ENCODE data around the gene IGSF8. TPM values are rescaled to one million over a fixed set of nuclear protein-coding genes. Genes with fewer than 3 reads are reported as not detected.

The IGSF8 gene
- total RNA-seq, 2 donors from 2014 or later: 53.6 to 60.2 TPM

DNA sequence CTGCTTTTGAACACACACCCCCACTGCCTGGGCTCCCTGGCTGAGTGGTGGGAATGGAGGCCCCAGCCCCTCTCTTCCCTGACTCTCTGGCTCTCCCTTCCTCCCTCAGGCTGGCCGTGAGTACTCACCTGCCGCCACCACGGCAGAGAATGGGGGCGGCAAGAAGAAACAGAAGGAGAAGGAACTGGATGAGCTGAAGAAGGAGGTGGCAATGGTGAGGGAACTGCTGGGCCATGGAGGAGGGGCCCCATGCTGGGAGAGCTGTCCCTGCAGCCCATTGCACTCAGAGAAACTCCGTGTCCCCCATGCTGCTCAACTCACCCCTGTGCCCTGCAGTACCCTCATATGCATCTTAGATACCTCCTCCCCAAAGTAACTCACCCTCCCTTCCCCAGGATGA, 22.4 kb upstream of the IGSF8 start:
- Histone ChIP-seq H3K4me1 (no peaks in the 10 kb centered on the region), H3K4me3 (no peak overlapping the region), H3K9me3 (no peaks in the 10 kb centered on the region), H3K36me3 (no peaks in the 10 kb centered on the region), H3K27me3 (no peaks in the 10 kb centered on the region), H3K27ac (no peak overlapping the region), H3K9ac (ENCODE audit: low read depth in 2 of 2, low read length in 2 of 2) (no peak overlapping the region)
- TF ChIP-seq, protein P1, sequence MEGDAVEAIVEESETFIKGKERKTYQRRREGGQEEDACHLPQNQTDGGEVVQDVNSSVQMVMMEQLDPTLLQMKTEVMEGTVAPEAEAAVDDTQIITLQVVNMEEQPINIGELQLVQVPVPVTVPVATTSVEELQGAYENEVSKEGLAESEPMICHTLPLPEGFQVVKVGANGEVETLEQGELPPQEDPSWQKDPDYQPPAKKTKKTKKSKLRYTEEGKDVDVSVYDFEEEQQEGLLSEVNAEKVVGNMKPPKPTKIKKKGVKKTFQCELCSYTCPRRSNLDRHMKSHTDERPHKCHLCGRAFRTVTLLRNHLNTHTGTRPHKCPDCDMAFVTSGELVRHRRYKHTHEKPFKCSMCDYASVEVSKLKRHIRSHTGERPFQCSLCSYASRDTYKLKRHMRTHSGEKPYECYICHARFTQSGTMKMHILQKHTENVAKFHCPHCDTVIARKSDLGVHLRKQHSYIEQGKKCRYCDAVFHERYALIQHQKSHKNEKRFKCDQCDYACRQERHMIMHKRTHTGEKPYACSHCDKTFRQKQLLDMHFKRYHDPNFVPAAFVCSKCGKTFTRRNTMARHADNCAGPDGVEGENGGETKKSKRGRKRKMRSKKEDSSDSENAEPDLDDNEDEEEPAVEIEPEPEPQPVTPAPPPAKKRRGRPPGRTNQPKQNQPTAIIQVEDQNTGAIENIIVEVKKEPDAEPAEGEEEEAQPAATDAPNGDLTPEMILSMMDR (IDR thresholded peaks at IDR 0.05): no peak
- DNase-seq: no peak
- intact Hi-C loops (cut with DNase I): no loop called here

DNA sequence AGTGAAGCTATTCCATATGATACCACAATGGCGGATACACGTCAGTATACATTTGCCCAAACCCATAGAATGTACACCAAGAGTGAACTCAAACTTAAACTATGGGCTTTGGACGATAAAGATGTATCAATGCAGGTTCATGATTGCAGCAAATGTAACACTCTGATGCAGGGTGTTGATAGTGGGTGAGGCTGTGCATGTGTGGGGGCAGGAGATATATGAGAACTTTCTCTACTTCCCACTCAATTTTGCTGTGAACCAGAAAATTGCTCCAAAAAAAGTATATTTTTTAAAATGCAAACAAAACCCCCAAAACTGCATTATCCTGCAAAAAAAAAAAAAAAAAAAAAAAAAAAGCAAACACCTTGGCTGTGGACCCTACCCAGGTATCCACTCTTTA, 20.5 kb upstream of the IGSF8 start:
- no peak for DNase-seq
- no peak overlapping the region for H3K9ac ChIP-seq (ENCODE audit: low read depth in 2 of 2, low read length in 2 of 2)
- no peak overlapping the region for H3K27ac ChIP-seq
- H3K36me3 ChIP-seq: no peaks in the 10 kb centered on the region
- H3K4me3 ChIP-seq: no peak overlapping the region
- H3K4me1 ChIP-seq: no peaks in the 10 kb centered on the region
- H3K9me3 ChIP-seq: no peaks in the 10 kb centered on the region
- intact Hi-C loops (cut with DNase I): no loop called here
- TF ChIP-seq, protein P1 (IDR thresholded peaks at IDR 0.05): no peak
- H3K27me3 ChIP-seq: no peaks in the 10 kb centered on the region

DNA sequence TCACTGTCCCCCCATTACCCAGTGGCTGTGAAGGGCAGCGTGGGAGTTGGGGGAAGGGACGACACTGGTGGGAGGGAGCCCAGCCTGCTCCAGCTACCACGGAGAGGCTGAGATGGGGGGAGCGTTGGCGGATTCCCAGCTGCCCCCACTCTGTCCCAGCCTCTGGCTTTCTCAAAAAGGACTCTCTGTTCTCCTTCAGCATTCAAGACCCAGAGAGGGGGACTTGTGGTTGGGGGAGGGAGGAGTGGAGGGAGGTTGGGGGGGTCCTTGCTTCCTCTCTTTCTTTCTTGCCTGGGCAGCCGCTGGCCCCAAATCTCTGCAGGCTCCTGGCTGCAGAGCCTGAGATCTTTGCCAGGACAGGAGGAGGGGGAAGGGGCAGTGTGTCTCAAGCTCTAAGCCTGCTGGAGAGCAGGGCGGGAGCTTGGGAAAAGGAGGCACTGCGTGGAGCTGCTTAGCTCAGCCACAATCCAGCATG, 19.3 kb upstream of the IGSF8 start:
- Histone ChIP-seq H3K36me3 (no peaks in the 10 kb centered on the region), H3K27me3 (no peaks in the 10 kb centered on the region), H3K9ac (ENCODE audit: low read depth in 2 of 2, low read length in 2 of 2) (no peak overlapping the region), H3K4me3 (no peak overlapping the region), H3K4me1 (no peaks in the 10 kb centered on the region), H3K9me3 (no peaks in the 10 kb centered on the region), H3K27ac (no peak overlapping the region)
- DNase-seq: no peak
- intact Hi-C loops (cut with DNase I): no loop called here
- TF ChIP-seq, protein P1 (IDR thresholded peaks at IDR 0.05): no peak

DNA sequence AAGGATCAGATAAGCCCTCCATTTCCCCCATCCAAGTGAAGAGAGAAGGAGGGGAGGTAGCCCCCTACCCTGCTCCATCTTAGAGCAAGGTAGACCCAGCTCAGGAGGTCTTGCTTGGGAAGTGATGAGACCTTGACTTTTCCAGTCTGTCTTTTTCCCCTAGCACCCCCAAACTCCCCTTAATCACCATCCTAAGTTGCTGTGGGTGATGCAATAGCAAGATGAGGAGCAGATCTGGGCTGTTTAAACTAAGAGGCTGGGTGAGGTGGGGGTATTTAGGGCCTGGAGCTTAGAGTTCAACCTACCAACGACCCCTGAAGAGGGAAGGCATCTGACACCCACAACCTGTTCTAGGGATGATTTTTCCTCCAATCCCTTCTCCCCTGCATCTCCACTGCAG, 18.9 kb upstream of the IGSF8 start:
- no peak overlapping the region for H3K27ac ChIP-seq
- TF ChIP-seq, protein P1 (IDR thresholded peaks at IDR 0.05): no peak
- H3K4me1 ChIP-seq: no peaks in the 10 kb centered on the region
- H3K4me3 ChIP-seq: no peak overlapping the region
- H3K36me3 ChIP-seq: no peaks in the 10 kb centered on the region
- DNase-seq: no peak
- peak overlapping the region in 1 of 2 donors; percentile 38 for H3K9ac ChIP-seq (ENCODE audit: low read depth in 2 of 2, low read length in 2 of 2)
- H3K9me3 ChIP-seq: no peaks in the 10 kb centered on the region
- H3K27me3 ChIP-seq: no peaks in the 10 kb centered on the region
- intact Hi-C loops (cut with DNase I): no loop called here

DNA sequence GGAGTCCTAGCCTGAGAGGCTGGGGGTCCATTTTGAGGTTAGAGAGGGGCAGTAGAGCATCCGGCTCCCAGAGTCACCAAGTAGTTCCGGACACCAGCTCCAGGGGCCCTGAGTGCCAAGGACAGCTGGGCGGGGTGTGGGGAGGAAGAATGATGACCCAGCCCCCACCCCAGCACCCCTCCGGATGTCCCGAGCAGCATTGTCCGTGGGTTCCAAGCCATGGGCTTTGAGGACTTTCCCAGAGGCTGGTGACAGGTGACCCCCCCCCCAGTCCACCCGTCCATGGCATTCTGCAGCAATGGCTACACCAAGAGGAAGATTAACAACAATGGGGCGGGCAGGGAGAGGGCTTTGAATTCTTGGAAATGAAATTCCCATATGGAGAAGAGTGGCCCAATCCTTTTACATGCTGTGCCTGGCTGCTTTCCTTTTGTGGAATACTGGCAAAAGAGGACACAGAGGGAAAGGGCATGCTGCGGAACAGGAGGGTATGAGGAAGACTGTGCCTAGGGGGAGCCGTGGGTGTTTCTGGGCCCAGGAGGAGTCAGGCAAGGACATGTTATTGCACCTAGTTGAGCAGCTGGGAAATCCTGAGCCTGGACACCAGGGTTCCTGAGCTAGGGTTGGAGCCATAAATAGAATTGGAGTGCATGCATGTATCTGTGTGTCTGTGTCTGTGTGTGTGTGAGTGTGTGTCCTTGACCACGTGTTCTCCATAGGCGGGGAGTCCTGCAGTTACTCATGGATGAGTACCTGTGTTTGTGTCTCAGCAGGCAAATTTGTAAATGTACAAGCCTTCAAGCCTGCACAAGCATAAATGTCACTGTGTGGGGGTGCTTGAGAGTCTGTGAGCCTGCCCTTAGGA, 18.1 kb upstream of the IGSF8 start:
- intact Hi-C loops (cut with DNase I): no loop called here

More for the DNA sequence above, 18.1 kb upstream of the IGSF8 start:
- no peaks in the 10 kb centered on the region for H3K27me3 ChIP-seq
- H3K9me3 ChIP-seq: no peaks in the 10 kb centered on the region
- no peak overlapping the region for H3K27ac ChIP-seq
- DNase-seq: no peak
- TF ChIP-seq, protein P1 (IDR thresholded peaks at IDR 0.05): no peak
- H3K4me3 ChIP-seq: no peak overlapping the region
- no peaks in the 10 kb centered on the region for H3K4me1 ChIP-seq
- H3K36me3 ChIP-seq: no peaks in the 10 kb centered on the region
- H3K9ac ChIP-seq (ENCODE audit: low read depth in 2 of 2, low read length in 2 of 2): peak overlapping the region in 1 of 2 donors; percentile 24

Measured in colonic mucosa (tissue), 4 donors.